Kasumi-1 (cell line): ENCODE measurements around the gene RETREG1.
A peak's percentile ranks its signal among the peaks of the same experiment; 100 is the strongest.
"Not testable (repeated sequence)": the region's sequence is repeated elsewhere in the genome, so short reads cannot be mapped to it uniquely, and the experiment has no call there.

Experiments
- DNase-seq, 2 experiments: peaks; one replicate each; lab custom pipeline; 2025; lab: John Stamatoyannopoulos, UW

RETREG1 gene

GRCh38 chr5:16617274-16617968, 624 bp upstream of the RETREG1 start:
- no peak for DNase-seq

GRCh38 chr5:16615741-16616535, 859 bp downstream of the RETREG1 start:
- no peak for DNase-seq

- DNase-seq: no peak
Measured at GRCh38 chr5:16612007-16612406, 4.8 kb downstream of the RETREG1 start.

GRCh38 chr5:16610896-16611295, 5.9 kb downstream of the RETREG1 start:
- not testable (repeated sequence) for DNase-seq

GRCh38 chr5:16609412-16609811, 7.4 kb downstream of the RETREG1 start:
- no peak for DNase-seq

- no peak for DNase-seq
Measured at GRCh38 chr5:16606628-16607027, 10.2 kb downstream of the RETREG1 start.

- no peak for DNase-seq
Measured at GRCh38 chr5:16603701-16604100, 13.1 kb downstream of the RETREG1 start.

- no peak for DNase-seq
Measured at GRCh38 chr5:16603295-16603694, 13.5 kb downstream of the RETREG1 start.

GRCh38 chr5:16602182-16602581, 14.6 kb downstream of the RETREG1 start:
- no peak for DNase-seq

GRCh38 chr5:16600946-16601345, 15.9 kb downstream of the RETREG1 start:
- no peak for DNase-seq

- DNase-seq: peak in 1 of 2 experiments; percentile 7
Measured at GRCh38 chr5:16600397-16600796, 16.4 kb downstream of the RETREG1 start.

GRCh38 chr5:16597946-16598694, 18.7 kb downstream of the RETREG1 start:
- no peak for DNase-seq

GRCh38 chr5:16596581-16596940, 20.2 kb downstream of the RETREG1 start:
- DNase-seq: no peak

GRCh38 chr5:16595881-16596580, 20.8 kb downstream of the RETREG1 start:
- DNase-seq: no peak

- DNase-seq: no peak
Measured at GRCh38 chr5:16593628-16594027, 23.2 kb downstream of the RETREG1 start.

GRCh38 chr5:16593013-16593412, 23.8 kb downstream of the RETREG1 start:
- DNase-seq: no peak

- no peak for DNase-seq
Measured at GRCh38 chr5:16592255-16592654, 24.5 kb downstream of the RETREG1 start.

GRCh38 chr5:16590685-16591084, 26.1 kb downstream of the RETREG1 start:
- no peak for DNase-seq

- no peak for DNase-seq
Measured at GRCh38 chr5:16589658-16590057, 27.1 kb downstream of the RETREG1 start.

GRCh38 chr5:16588434-16589214, 28.2 kb downstream of the RETREG1 start:
- DNase-seq: no peak

- DNase-seq: no peak
Measured at GRCh38 chr5:16586556-16586955, 30.2 kb downstream of the RETREG1 start.
